ENCODE measurements around the gene CYTH3. TPM values are rescaled to one million over a fixed set of nuclear protein-coding genes. Genes with fewer than 3 reads are reported as not detected.

CYTH3 gene
- total RNA-seq, 1 experiment from 2014 or later, result 16.7 TPM

GRCh38 chr7:6156734-6157133 is 115.7 kb downstream of the CYTH3 start (continued):
- TF ChIP-seq TCF7L2 (IDR thresholded peaks at IDR 0.05; ENCODE audit: borderline replicate concordance, extremely low read depth, insufficient read depth, insufficient read length) (no peak), SIN3A (IDR thresholded peaks at IDR 0.05; ENCODE audit: low read depth) (no peak), CBX3 (IDR thresholded peaks at IDR 0.05; ENCODE audit: low read depth) (no peak), EZH2 (IDR thresholded peaks at IDR 0.05) (no peak), ELF1 (IDR thresholded peaks at IDR 0.05; ENCODE audit: borderline replicate concordance, low read depth) (no peak), RAD21 (IDR thresholded peaks at IDR 0.05; ENCODE audit: low read depth) (no peak)

GRCh38 chr7:6155596-6155995 is 116.8 kb downstream of the CYTH3 start:
- Histone ChIP-seq H3K4me2 (ENCODE audit: low read length) (no peak overlapping the region), H3K9me2 (ENCODE audit: insufficient read depth) (no peaks in the 10 kb centered on the region), H3K27me3 (ENCODE audit: insufficient read depth, low read length) (no peaks in the 10 kb centered on the region), H3K79me2 (ENCODE audit: insufficient read depth, low read length) (no peaks in the 10 kb centered on the region), H4K20me1 (ENCODE audit: insufficient read depth) (no peaks in the 10 kb centered on the region), H3K27ac (ENCODE audit: low read depth, low read length) (no peak overlapping the region), H2AFZ (ENCODE audit: low read depth, low read length, poor library complexity, severe bottlenecking) (no peak overlapping the region), H3K4me3 (replicated peaks in 1 of 2; ENCODE audit: low read depth in 1 of 2, low read length in 2 of 2) (no peak overlapping the region), H3K36me3 (ENCODE audit: control insufficient read depth in 1 of 2, insufficient read depth in 2 of 2, low read length in 2 of 2) (peaks cover 20 to 28% of the 10 kb centered on the region in 2 experiments), H3K9me3 (ENCODE audit: control insufficient read depth in 1 of 2, insufficient read depth in 1 of 2, low read depth in 1 of 2, low read length in 2 of 2) (no peaks in the 10 kb centered on the region), H3K9ac (ENCODE audit: low read length) (no peak overlapping the region), H3K4me1 (ENCODE audit: control insufficient read depth in 1 of 2, insufficient read depth in 2 of 2, low read length in 2 of 2) (no peaks in the 10 kb centered on the region)
- ATAC-seq (no peak), DNase-seq (ENCODE audit: low read depth, low spot score) (no peak)
- BruUV-seq (replicated peaks), result no TSS peak
- intact Hi-C loops (cut with micrococcal nuclease), result no loop called here
- no peak for TF ChIP-seq EZH2 (IDR thresholded peaks at IDR 0.05)
- no peak for TF ChIP-seq SIN3A (IDR thresholded peaks at IDR 0.05; ENCODE audit: low read depth)
- TF ChIP-seq EZH2phosphoT487 (IDR thresholded peaks at IDR 0.05; ENCODE audit: borderline replicate concordance), result no peak
- no peak for TF ChIP-seq ZNF274 (IDR thresholded peaks at IDR 0.05; ENCODE audit: low read depth, low read length)
- TF ChIP-seq ELF1 (IDR thresholded peaks at IDR 0.05; ENCODE audit: borderline replicate concordance, low read depth), result no peak
- RAD21 ChIA-PET (ENCODE audit: low non-redundant PET in 1 of 2, low total read pairs in 2 of 2, uncharacterized antibody in 2 of 2, unreplicated experiment in 2 of 2), result no interaction called here
- CTCF ChIA-PET, result no interaction called here
- POLR2A ChIA-PET, result no interaction called here
